B cell (primary cell): ENCODE results near the gene MYD88. TPM values are rescaled to one million over a fixed set of nuclear protein-coding genes. Genes with fewer than 3 reads are reported as not detected.

ENCODE experiments used
- ATAC-seq: fragments of 200-7000 bp; cut with Tn5 transposase; one replicate; pipeline ENCODE4 v1.10.0; 2021; ENCODE audit warnings: low read depth, mild to moderate bottlenecking, moderate number of reproducible peaks, moderate library complexity
- CTCF ChIA-PET: fragments of 350-600 bp; sonication (Branson Sonifier 250); formaldehyde crosslinking; loops from one replicate; lab custom pipeline; 2021; ENCODE audit warnings: antibody characterized with exemption, inconsistent platforms; lab: Charles Lee
- POLR2A ChIA-PET: fragments of 350-600 bp; sonication (Branson Sonifier 250); formaldehyde crosslinking; loops from one replicate; lab custom pipeline; 2021; ENCODE audit warnings: antibody characterized with exemption; lab: Charles Lee
- DNase-seq: peaks from one replicate; pipeline ENCODE4 v3.0.0; 2013
- H2AFZ ChIP-seq: 2 replicates; pipeline ENCODE4 v1.6.1; 2012; ENCODE audit warnings: mild to moderate bottlenecking, low read depth, low read length; ENCODE audit not compliant: insufficient read depth, poor library complexity, severe bottlenecking
- H3K27ac ChIP-seq, 2 donors: 1 replicate in 1 of 2; 2 replicates in 1 of 2; pipeline ENCODE4 v1.5.1; 2012 to 2013; ENCODE audit warnings: low read length in 2 of 2, mild to moderate bottlenecking in 2 of 2, moderate library complexity in 1 of 2
- H3K27me3 ChIP-seq, 4 experiments: fragments of 200-600 bp in 1 of 4; sonication (generic) in 1 of 4; replicated peaks in 1 of 4; 1 replicate in 2 of 4; 2 replicates in 2 of 4; pipeline versions ENCODE4 v1.6.1 to v1.7.0; 2013 to 2016; ENCODE audit warnings: low read length in 3 of 4, mild to moderate bottlenecking in 2 of 4, mixed read lengths in 1 of 4, moderate library complexity in 1 of 4; ENCODE audit not compliant: insufficient read depth in 4 of 4, control insufficient read depth in 3 of 4; ENCODE audit errors: control extremely low read depth in 1 of 4
- H3K36me3 ChIP-seq, 2 experiments: replicated peaks in 1 of 2; 1 replicate in 1 of 2; 2 replicates in 1 of 2; pipeline versions ENCODE4 v1.6.1 to v1.7.1; 2013; ENCODE audit warnings: low read length in 1 of 2; ENCODE audit not compliant: insufficient read depth in 2 of 2, control insufficient read depth in 1 of 2; ENCODE audit errors: control extremely low read depth in 1 of 2, extremely low read depth in 1 of 2
- H3K4me1 ChIP-seq, 2 donors: fragments of 200-600 bp in 1 of 2; sonication (generic) in 1 of 2; 1 replicate in 1 of 2; 2 replicates in 1 of 2; pipeline versions ENCODE4 v1.5.1 to v1.6.1; 2013 to 2017; ENCODE audit warnings: low read length in 2 of 2; ENCODE audit not compliant: control insufficient read depth in 2 of 2, insufficient read depth in 2 of 2
- H3K4me2 ChIP-seq: replicated peaks from 2 replicates; pipeline ENCODE3; 2012; ENCODE audit warnings: mild to moderate bottlenecking, low read depth, low read length; ENCODE audit not compliant: poor library complexity, severe bottlenecking
- H3K4me3 ChIP-seq, 5 experiments: fragments of 200-600 bp in 1 of 5; sonication (generic) in 1 of 5; 1 replicate in 3 of 5; 2 replicates in 2 of 5; pipeline versions ENCODE4 v1.5.1 to v1.7.0; 2011 to 2016; ENCODE audit warnings: low read length in 4 of 5, mild to moderate bottlenecking in 4 of 5, low read depth in 2 of 5, control low read depth in 1 of 5, moderate library complexity in 1 of 5; ENCODE audit not compliant: insufficient read depth in 1 of 5; ENCODE audit errors: control extremely low read depth in 1 of 5, extremely low read depth in 1 of 5
- H3K79me2 ChIP-seq: fragments of 200-600 bp; sonication (generic); one replicate; pipeline ENCODE4 v1.6.0; 2016; ENCODE audit warnings: low read length; ENCODE audit not compliant: control insufficient read depth, insufficient read depth
- H3K9ac ChIP-seq: fragments of 200-600 bp; sonication (generic); 2 replicates; pipeline ENCODE4 v1.6.1; 2017; ENCODE audit warnings: mild to moderate bottlenecking, low read length, moderate library complexity
- H3K9me3 ChIP-seq, 3 donors: one replicate each; pipeline versions ENCODE4 v1.6.1 to v1.7.1; 2013; ENCODE audit warnings: low read length in 2 of 3; ENCODE audit not compliant: control insufficient read depth in 2 of 3, insufficient read depth in 1 of 3; ENCODE audit errors: control extremely low read depth in 1 of 3
- H4K20me1 ChIP-seq: 2 replicates; pipeline ENCODE4 v1.6.0; 2012; ENCODE audit warnings: mild to moderate bottlenecking, low read length; ENCODE audit not compliant: insufficient read depth, control insufficient read depth, poor library complexity, severe bottlenecking
- H3K27ac Mint-ChIP-seq: one replicate; pipeline ENCODE4 v1.8.0; 2021; ENCODE audit warnings: mixed read lengths
- H3K27me3 Mint-ChIP-seq: one replicate; pipeline ENCODE4 v1.8.0; 2021; ENCODE audit warnings: mixed read lengths
- H3K4me1 Mint-ChIP-seq: one replicate; pipeline ENCODE4 v1.8.0; 2021; ENCODE audit warnings: mixed read lengths
- H3K4me3 Mint-ChIP-seq: one replicate; pipeline ENCODE4 v1.8.0; 2021; ENCODE audit warnings: mixed read lengths
- H3K9me3 Mint-ChIP-seq: one replicate; pipeline ENCODE4 v1.8.0; 2022; ENCODE audit warnings: mixed read lengths; ENCODE audit not compliant: insufficient read depth
- CTCF ChIP-seq: fragments of 200-600 bp; IDR thresholded peaks from one replicate; pipeline ENCODE4 v1.8.0; 2022; ENCODE audit warnings: antibody characterized with exemption, mild to moderate bottlenecking
- EZH2 ChIP-seq: IDR thresholded peaks from 2 replicates; pipeline ENCODE4 v1.6.1; 2012; ENCODE audit warnings: borderline replicate concordance, low read depth, mild to moderate bottlenecking, moderate library complexity, low read length; ENCODE audit not compliant: insufficient read depth, poor library complexity, severe bottlenecking
- WGBS: methylation state at CpG from one replicate; pipeline ENCODE4 v1.1.5; 2013; ENCODE audit warnings: missing lambda C conversion rate; ENCODE audit not compliant: insufficient coverage; 5-methylcytosine and 5-hydroxymethylcytosine counted together
- intact Hi-C: fragments of 100-400 bp; cut with micrococcal nuclease; formaldehyde crosslinking; loops from one replicate; pipeline ENCODE4 v1.10.0; 2022
- polyA plus RNA-seq: library from polyadenylated mRNA; depleted of rRNA; stranded (reverse); fragments of >200 nt; gene quantifications from 2 replicates; pipeline ENCODE4 v1.2.3, GENCODE V29; 2012
- total RNA-seq, 2 donors: library from RNA; stranded (reverse); fragments of 120-200 nt in 1 of 2; gene quantifications; 1 replicate in 1 of 2; 2 replicates in 1 of 2; pipeline versions ENCODE4 v1.2.3 to v1.2.4, GENCODE V29; 2013 to 2022

The MYD88 gene
- total and polyA plus RNA-seq, 2 donors (not counting 1 experiment from before 2014, with no cell fraction given): 48.0 to 52.3 TPM

- Mint-ChIP-seq H3K27ac (peak overlapping the region; percentile 50), H3K9me3 (peaks cover 4% of the 10 kb centered on the region), H3K27me3 (no peaks in the 10 kb centered on the region), H3K4me3 (no peak overlapping the region), H3K4me1 (peaks cover 46% of the 10 kb centered on the region)
- Histone ChIP-seq H3K27ac (peak overlapping the region in 1 of 2 donors; percentile 65), H4K20me1 (no peaks in the 10 kb centered on the region), H3K27me3 (no peaks in the 10 kb centered on the region), H3K9ac (no peak overlapping the region), H2AFZ (no peak overlapping the region), H3K4me1 (peaks cover 18 to 33% of the 10 kb centered on the region in 2 donors), H3K4me3 (no peak overlapping the region), H3K4me2 (no peak overlapping the region), H3K9me3 (peaks cover 4 to 11% (median 8%) of the 10 kb centered on the region in 3 donors), H3K79me2 (no peaks in the 10 kb centered on the region), H3K36me3 (no peaks in the 10 kb centered on the region)
- CTCF ChIA-PET: interaction anchor here (0.6 to 1.6 kb wide), 3 partner anchors 12 to 19 kb away, joined by 3 read pairs; partner anchors contain the start of genes ACAA1 and OXSR1
- 50% methylated on average over 4 of the region's 5 CpGs for WGBS
- TF ChIP-seq EZH2 (no peak), CTCF (no peak)
- DNase-seq (no peak), ATAC-seq (no peak)
- intact Hi-C loops: no loop called here
- POLR2A ChIA-PET: interaction anchor here (1.5 to 1.8 kb wide), 2 partner anchors 9 to 17 kb away, joined by 3 to 5 read pairs; partner anchors contain the start of gene OXSR1
These were observed 9.9 kb downstream of the MYD88 start for GRCh38 chr3:38148311-38148882.

- Mint-ChIP-seq H3K4me3 (peak overlapping the region; percentile 59), H3K27me3 (no peaks in the 10 kb centered on the region), H3K4me1 (peaks cover 43% of the 10 kb centered on the region), H3K9me3 (peaks cover 4% of the 10 kb centered on the region), H3K27ac (peak overlapping the region; percentile 91)
- H3K4me1 ChIP-seq: peaks cover 19 to 35% of the 10 kb centered on the region in 2 donors
- H3K4me2 ChIP-seq: peak overlapping the region; percentile 40
- DNase-seq: peak; percentile 43
- H3K36me3 ChIP-seq: no peaks in the 10 kb centered on the region
- peak overlapping the region; percentile 52 to 77 for H3K27ac ChIP-seq
- intact Hi-C loops: loop anchor here (1.0 kb wide), 1 partner anchor 14 kb away; no protein-coding TSS in a partner anchor
- ChIA-PET CTCF (no interaction called here), POLR2A (interaction anchor here (1.8 kb wide), 1 partner anchor 15 kb away, joined by 5 read pairs; the partner anchor contains the start of gene OXSR1)
- TF ChIP-seq EZH2: no peak
- TF ChIP-seq CTCF: no peak
- H2AFZ ChIP-seq: peak overlapping the region; percentile 81
- H3K27me3 ChIP-seq: no peaks in the 10 kb centered on the region
- H3K9me3 ChIP-seq: peaks cover 4 to 11% (median 8%) of the 10 kb centered on the region in 3 donors
- WGBS: 0% methylated on average over 3 of the region's 3 CpGs
- ATAC-seq: peak; percentile 39
- H4K20me1 ChIP-seq: no peaks in the 10 kb centered on the region
- no peak overlapping the region for H3K9ac ChIP-seq
- H3K79me2 ChIP-seq: no peaks in the 10 kb centered on the region
- no peak overlapping the region for H3K4me3 ChIP-seq
These were observed 11.2 kb downstream of the MYD88 start for GRCh38 chr3:38149708-38150107.
